ENCODE measurements around the gene LRRC75B.
"Not testable (repeated sequence)": the region's sequence is repeated elsewhere in the genome, so short reads cannot be mapped to it uniquely, and the experiment has no call there.

GRCh38 chr22:24614794-24615193, 21.9 kb upstream of the LRRC75B start:
- not testable (repeated sequence) for TF ChIP-seq RARB (CRISPR knock-in tag; IDR thresholded peaks at IDR 0.05); ZC3H10 (CRISPR knock-in tag; IDR thresholded peaks at IDR 0.05); ARNTL (CRISPR knock-in tag; IDR thresholded peaks at IDR 0.05; ENCODE audit: borderline replicate concordance, low read depth); CSDC2 (CRISPR knock-in tag; IDR thresholded peaks at IDR 0.05); ZNF565 (CRISPR knock-in tag; conservative IDR thresholded peaks at IDR 0.05; ENCODE audit: low read depth); POU6F1 (CRISPR knock-in tag; IDR thresholded peaks at IDR 0.05; ENCODE audit: borderline replicate concordance, low read depth); ISL1 (CRISPR knock-in tag; IDR thresholded peaks at IDR 0.05); ESRRG (CRISPR knock-in tag; IDR thresholded peaks at IDR 0.05); ZFP30 (CRISPR knock-in tag; IDR thresholded peaks at IDR 0.05)
- TF ChIP-seq, protein P1, sequence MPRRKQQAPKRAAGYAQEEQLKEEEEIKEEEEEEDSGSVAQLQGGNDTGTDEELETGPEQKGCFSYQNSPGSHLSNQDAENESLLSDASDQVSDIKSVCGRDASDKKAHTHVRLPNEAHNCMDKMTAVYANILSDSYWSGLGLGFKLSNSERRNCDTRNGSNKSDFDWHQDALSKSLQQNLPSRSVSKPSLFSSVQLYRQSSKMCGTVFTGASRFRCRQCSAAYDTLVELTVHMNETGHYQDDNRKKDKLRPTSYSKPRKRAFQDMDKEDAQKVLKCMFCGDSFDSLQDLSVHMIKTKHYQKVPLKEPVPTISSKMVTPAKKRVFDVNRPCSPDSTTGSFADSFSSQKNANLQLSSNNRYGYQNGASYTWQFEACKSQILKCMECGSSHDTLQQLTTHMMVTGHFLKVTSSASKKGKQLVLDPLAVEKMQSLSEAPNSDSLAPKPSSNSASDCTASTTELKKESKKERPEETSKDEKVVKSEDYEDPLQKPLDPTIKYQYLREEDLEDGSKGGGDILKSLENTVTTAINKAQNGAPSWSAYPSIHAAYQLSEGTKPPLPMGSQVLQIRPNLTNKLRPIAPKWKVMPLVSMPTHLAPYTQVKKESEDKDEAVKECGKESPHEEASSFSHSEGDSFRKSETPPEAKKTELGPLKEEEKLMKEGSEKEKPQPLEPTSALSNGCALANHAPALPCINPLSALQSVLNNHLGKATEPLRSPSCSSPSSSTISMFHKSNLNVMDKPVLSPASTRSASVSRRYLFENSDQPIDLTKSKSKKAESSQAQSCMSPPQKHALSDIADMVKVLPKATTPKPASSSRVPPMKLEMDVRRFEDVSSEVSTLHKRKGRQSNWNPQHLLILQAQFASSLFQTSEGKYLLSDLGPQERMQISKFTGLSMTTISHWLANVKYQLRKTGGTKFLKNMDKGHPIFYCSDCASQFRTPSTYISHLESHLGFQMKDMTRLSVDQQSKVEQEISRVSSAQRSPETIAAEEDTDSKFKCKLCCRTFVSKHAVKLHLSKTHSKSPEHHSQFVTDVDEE (CRISPR knock-in tag; IDR thresholded peaks at IDR 0.05): not testable (repeated sequence)

Data from SK-N-SH treated with all-trans-retinoic acid at 6 μM for 48 hours (cell line).